GM23338 (cell line): ENCODE data around the gene CNNM1. TPM values are rescaled to one million over a fixed set of nuclear protein-coding genes. Genes with fewer than 3 reads are reported as not detected.

Experiments
- ATAC-seq: fragments of 200-7000 bp; cut with Tn5 transposase; 3 replicates; pipeline ENCODE4 v1.9.1; 2020
- DNase-seq: peaks from one replicate; pipeline ENCODE4 v3.0.0-alpha.2; 2015; ENCODE audit warnings: low spot score
- H2AFZ ChIP-seq: fragments of 200-600 bp; sonication (generic); 2 replicates; pipeline ENCODE4 v1.8.0; 2016; ENCODE audit warnings: antibody characterized with exemption, mild to moderate bottlenecking, moderate library complexity
- H3F3A ChIP-seq: fragments of 200-600 bp; sonication (generic); replicated peaks from 2 replicates; pipeline ENCODE4 v1.8.0; 2017; ENCODE audit warnings: antibody characterized with exemption, mixed run types, low read depth
- H3K27ac ChIP-seq: fragments of 200-600 bp; sonication (generic); 2 replicates; pipeline ENCODE4 v1.6.1; 2016; ENCODE audit warnings: low read depth
- H3K27me3 ChIP-seq: fragments of 200-600 bp; sonication (generic); 2 replicates; pipeline ENCODE4 v1.8.0; 2016; ENCODE audit warnings: mild to moderate bottlenecking, mixed run types, moderate library complexity; ENCODE audit not compliant: insufficient read depth
- H3K36me3 ChIP-seq: fragments of 200-600 bp; sonication (generic); 2 replicates; pipeline ENCODE4 v1.8.0; 2016; ENCODE audit warnings: mild to moderate bottlenecking; ENCODE audit not compliant: insufficient read depth
- H3K4me1 ChIP-seq: fragments of 200-600 bp; sonication (generic); 2 replicates; pipeline ENCODE4 v1.8.0; 2016; ENCODE audit warnings: mild to moderate bottlenecking, moderate library complexity; ENCODE audit not compliant: insufficient read depth
- H3K4me2 ChIP-seq: fragments of 200-600 bp; sonication (generic); 2 replicates; pipeline ENCODE4 v1.7.1; 2017; ENCODE audit warnings: mixed run types
- H3K4me3 ChIP-seq: fragments of 200-600 bp; sonication (generic); 2 replicates; pipeline ENCODE4 v1.6.1; 2016; ENCODE audit warnings: mixed run types
- H3K79me2 ChIP-seq: fragments of 200-600 bp; sonication (generic); replicated peaks from 2 replicates; pipeline ENCODE4 v1.8.0; 2017; ENCODE audit warnings: mild to moderate bottlenecking; ENCODE audit not compliant: insufficient read depth
- H3K9me2 ChIP-seq: fragments of 200-600 bp; sonication (generic); 2 replicates; pipeline ENCODE4 v1.8.0; 2017; ENCODE audit not compliant: insufficient read depth
- H4K20me1 ChIP-seq: fragments of 200-600 bp; sonication (generic); replicated peaks from 2 replicates; pipeline ENCODE4 v1.8.0; 2017; ENCODE audit warnings: mild to moderate bottlenecking; ENCODE audit not compliant: insufficient read depth
- H3K27ac Mint-ChIP-seq: 2 replicates; pipeline ENCODE4 v1.8.0; 2020; ENCODE audit warnings: inconsistent platforms, mild to moderate bottlenecking, moderate library complexity, mixed read lengths
- H3K27me3 Mint-ChIP-seq: 3 replicates; pipeline ENCODE4 v1.8.0; 2022; ENCODE audit warnings: low read depth, mild to moderate bottlenecking, moderate library complexity, mixed read lengths, inconsistent platforms; ENCODE audit not compliant: insufficient read depth, poor library complexity
- H3K36me3 Mint-ChIP-seq: 3 replicates; pipeline ENCODE4 v1.8.0; 2021; ENCODE audit warnings: low read depth, mild to moderate bottlenecking, inconsistent platforms, moderate library complexity, mixed read lengths
- H3K4me1 Mint-ChIP-seq: 3 replicates; pipeline ENCODE4 v1.8.0; 2020; ENCODE audit warnings: mild to moderate bottlenecking, inconsistent platforms, mixed read lengths
- H3K4me3 Mint-ChIP-seq: 3 replicates; pipeline ENCODE4 v1.8.0; 2021; ENCODE audit warnings: moderate library complexity, mild to moderate bottlenecking, inconsistent platforms, mixed read lengths
- H3K9me3 Mint-ChIP-seq: 3 replicates; pipeline ENCODE4 v1.8.0; 2020; ENCODE audit warnings: moderate library complexity, mild to moderate bottlenecking, inconsistent platforms, mixed read lengths
- CREB1 ChIP-seq: fragments of 250-450 bp; sonication (Bioruptor Pico); IDR thresholded peaks from 2 replicates; pipeline ENCODE4 v1.5.0; 2020; ENCODE audit warnings: low read depth, mild to moderate bottlenecking, moderate library complexity
- EZH2 ChIP-seq: fragments of 200-600 bp; sonication (generic); IDR thresholded peaks from one replicate; pipeline ENCODE4 v1.8.0; 2017; ENCODE audit warnings: antibody characterized with exemption, mild to moderate bottlenecking, low read depth; ENCODE audit not compliant: unreplicated experiment
- JUNB ChIP-seq: IDR thresholded peaks from one replicate; pipeline ENCODE4 v1.6.1; 2016; ENCODE audit warnings: antibody characterized with exemption; ENCODE audit not compliant: unreplicated experiment
- NANOG ChIP-seq: IDR thresholded peaks from 2 replicates; pipeline ENCODE4 v1.6.1; 2016; ENCODE audit warnings: antibody characterized with exemption, borderline replicate concordance
- POLR2AphosphoS5 ChIP-seq: IDR thresholded peaks from 2 replicates; pipeline ENCODE4 v1.6.1; 2016; ENCODE audit warnings: antibody characterized with exemption, low read depth
- STAT1 ChIP-seq: IDR thresholded peaks from one replicate; pipeline ENCODE4 v1.6.1; 2016; ENCODE audit warnings: antibody characterized with exemption; ENCODE audit not compliant: unreplicated experiment
- ZNF114 ChIP-seq: fragments of 250-450 bp; sonication (Bioruptor Pico); IDR thresholded peaks from 2 replicates; pipeline ENCODE4 v1.5.0; 2020; ENCODE audit warnings: mild to moderate bottlenecking, moderate library complexity
- ZNF331 ChIP-seq: fragments of 250-450 bp; sonication (Bioruptor Pico); IDR thresholded peaks from 2 replicates; pipeline ENCODE4 v1.5.0; 2020; ENCODE audit warnings: low read depth, mild to moderate bottlenecking, moderate library complexity
- polyA plus RNA-seq: library from polyadenylated mRNA; unstranded; fragments of >200 nt; fragmentation: Nextera tagmentation; extraction: Ambion mirVana; gene quantifications from 2 replicates; pipeline ENCODE4 v1.2.1, GENCODE V29; 2016
- total RNA-seq: library from RNA; depleted of rRNA; stranded (reverse); fragments of >200 nt; shearing (Covaris generic); gene quantifications from 2 replicates; pipeline ENCODE4 v1.2.3, GENCODE V29; 2014
- TF ChIP-seq, protein P1 (sequence below), 2 experiments: fragments of 200-600 bp in 1 of 2; sonication (generic) in 1 of 2; conservative IDR thresholded peaks; 2 replicates each; pipeline versions ENCODE4 v1.5.1 to v1.6.1; 2016 to 2017; ENCODE audit warnings: antibody characterized with exemption in 2 of 2, low read depth in 2 of 2, mild to moderate bottlenecking in 2 of 2, moderate library complexity in 1 of 2
- TF ChIP-seq, protein P2 (sequence below): IDR thresholded peaks from 2 replicates; pipeline ENCODE4 v1.6.1; 2016; ENCODE audit warnings: antibody characterized with exemption
- TF ChIP-seq, protein P3 (sequence below): fragments of 250-450 bp; sonication (Bioruptor Pico); IDR thresholded peaks from 2 replicates; pipeline ENCODE4 v1.5.0; 2020; ENCODE audit warnings: mild to moderate bottlenecking, moderate library complexity
- TF ChIP-seq, protein P4 (sequence below): IDR thresholded peaks from one replicate; pipeline ENCODE4 v1.6.1; 2018; ENCODE audit warnings: antibody characterized with exemption; ENCODE audit not compliant: unreplicated experiment

The CNNM1 gene
- total and polyA plus RNA-seq, 2 experiments from 2014 or later, result 0.52 to 0.90 TPM

DNA sequence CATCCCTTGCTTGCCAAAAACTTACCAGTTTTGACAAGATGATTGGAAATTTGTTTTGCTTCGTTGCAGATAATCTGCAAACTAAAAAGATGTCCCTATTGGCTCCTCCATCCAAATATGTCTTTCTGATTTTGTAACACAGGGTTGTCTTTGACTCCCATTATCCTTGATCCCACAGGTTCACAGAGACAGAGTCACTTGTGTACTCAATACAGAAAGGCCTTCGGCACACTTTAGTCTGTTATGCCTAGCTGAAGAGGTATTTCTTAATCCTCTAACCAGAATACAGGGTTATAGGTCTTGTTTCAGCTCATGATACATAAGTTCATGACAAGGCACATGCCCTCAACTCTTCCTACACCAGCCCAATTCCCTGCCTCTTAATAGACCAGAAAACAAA lies 10.7 kb upstream of the CNNM1 start (continued):
- TF ChIP-seq, protein P1, sequence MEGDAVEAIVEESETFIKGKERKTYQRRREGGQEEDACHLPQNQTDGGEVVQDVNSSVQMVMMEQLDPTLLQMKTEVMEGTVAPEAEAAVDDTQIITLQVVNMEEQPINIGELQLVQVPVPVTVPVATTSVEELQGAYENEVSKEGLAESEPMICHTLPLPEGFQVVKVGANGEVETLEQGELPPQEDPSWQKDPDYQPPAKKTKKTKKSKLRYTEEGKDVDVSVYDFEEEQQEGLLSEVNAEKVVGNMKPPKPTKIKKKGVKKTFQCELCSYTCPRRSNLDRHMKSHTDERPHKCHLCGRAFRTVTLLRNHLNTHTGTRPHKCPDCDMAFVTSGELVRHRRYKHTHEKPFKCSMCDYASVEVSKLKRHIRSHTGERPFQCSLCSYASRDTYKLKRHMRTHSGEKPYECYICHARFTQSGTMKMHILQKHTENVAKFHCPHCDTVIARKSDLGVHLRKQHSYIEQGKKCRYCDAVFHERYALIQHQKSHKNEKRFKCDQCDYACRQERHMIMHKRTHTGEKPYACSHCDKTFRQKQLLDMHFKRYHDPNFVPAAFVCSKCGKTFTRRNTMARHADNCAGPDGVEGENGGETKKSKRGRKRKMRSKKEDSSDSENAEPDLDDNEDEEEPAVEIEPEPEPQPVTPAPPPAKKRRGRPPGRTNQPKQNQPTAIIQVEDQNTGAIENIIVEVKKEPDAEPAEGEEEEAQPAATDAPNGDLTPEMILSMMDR (conservative IDR thresholded peaks at IDR 0.05; ENCODE audit: low read depth in 2 of 2), result no peak

DNA sequence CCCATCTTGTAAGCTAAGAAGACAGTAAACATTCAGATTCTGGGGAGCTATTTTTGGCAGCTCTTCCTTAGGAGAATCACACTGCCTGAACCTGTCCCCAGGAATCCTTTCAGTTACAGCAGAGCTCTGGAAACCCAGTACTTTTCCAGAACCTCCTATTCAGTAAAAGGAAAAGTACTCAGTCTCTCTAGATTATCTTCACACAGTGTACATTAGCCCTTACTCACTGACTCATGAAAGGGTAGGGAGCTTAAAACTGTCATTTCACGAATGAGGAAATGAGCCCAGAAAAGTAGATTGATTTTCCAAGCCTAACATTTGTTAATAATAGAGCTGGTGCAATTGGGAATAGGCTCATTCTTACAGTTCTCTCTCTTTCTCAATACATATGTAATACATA lies 3.9 kb upstream of the CNNM1 start:
- no peaks in the 10 kb centered on the region for H3K4me1 ChIP-seq
- H3K36me3 ChIP-seq, result no peaks in the 10 kb centered on the region
- H3F3A ChIP-seq, result no peaks in the 10 kb centered on the region
- no peak overlapping the region for H2AFZ ChIP-seq
- ATAC-seq (no peak), DNase-seq (no peak)
- peaks cover 4% of the 10 kb centered on the region; the same call in 1 of the 3 replicates for H3K9me3 Mint-ChIP-seq
- peaks cover 4% of the 10 kb centered on the region; the same call in 1 of the 3 replicates for H3K36me3 Mint-ChIP-seq
- H3K4me3 ChIP-seq, result no peak overlapping the region
- H3K79me2 ChIP-seq, result no peaks in the 10 kb centered on the region
- no peak overlapping the region for H3K4me2 ChIP-seq
- H3K27me3 ChIP-seq, result peaks cover 28% of the 10 kb centered on the region
- H3K9me2 ChIP-seq, result no peaks in the 10 kb centered on the region
- H3K27ac ChIP-seq, result no peak overlapping the region
- no peaks in the 10 kb centered on the region for H4K20me1 ChIP-seq
- no peak overlapping the region for H3K4me3 Mint-ChIP-seq
- H3K27me3 Mint-ChIP-seq, result peaks cover 11% of the 10 kb centered on the region
- no peak overlapping the region for H3K27ac Mint-ChIP-seq
- peaks cover 2% of the 10 kb centered on the region; the same call in 2 of the 3 replicates for H3K4me1 Mint-ChIP-seq
- TF ChIP-seq NANOG, result no peak
- no peak for TF ChIP-seq ZNF114 (CRISPR knock-in tag)
- no peak for TF ChIP-seq JUNB
- TF ChIP-seq, protein P2, sequence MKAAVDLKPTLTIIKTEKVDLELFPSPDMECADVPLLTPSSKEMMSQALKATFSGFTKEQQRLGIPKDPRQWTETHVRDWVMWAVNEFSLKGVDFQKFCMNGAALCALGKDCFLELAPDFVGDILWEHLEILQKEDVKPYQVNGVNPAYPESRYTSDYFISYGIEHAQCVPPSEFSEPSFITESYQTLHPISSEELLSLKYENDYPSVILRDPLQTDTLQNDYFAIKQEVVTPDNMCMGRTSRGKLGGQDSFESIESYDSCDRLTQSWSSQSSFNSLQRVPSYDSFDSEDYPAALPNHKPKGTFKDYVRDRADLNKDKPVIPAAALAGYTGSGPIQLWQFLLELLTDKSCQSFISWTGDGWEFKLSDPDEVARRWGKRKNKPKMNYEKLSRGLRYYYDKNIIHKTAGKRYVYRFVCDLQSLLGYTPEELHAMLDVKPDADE, result no peak
- no peak for TF ChIP-seq STAT1
- TF ChIP-seq, protein P3, sequence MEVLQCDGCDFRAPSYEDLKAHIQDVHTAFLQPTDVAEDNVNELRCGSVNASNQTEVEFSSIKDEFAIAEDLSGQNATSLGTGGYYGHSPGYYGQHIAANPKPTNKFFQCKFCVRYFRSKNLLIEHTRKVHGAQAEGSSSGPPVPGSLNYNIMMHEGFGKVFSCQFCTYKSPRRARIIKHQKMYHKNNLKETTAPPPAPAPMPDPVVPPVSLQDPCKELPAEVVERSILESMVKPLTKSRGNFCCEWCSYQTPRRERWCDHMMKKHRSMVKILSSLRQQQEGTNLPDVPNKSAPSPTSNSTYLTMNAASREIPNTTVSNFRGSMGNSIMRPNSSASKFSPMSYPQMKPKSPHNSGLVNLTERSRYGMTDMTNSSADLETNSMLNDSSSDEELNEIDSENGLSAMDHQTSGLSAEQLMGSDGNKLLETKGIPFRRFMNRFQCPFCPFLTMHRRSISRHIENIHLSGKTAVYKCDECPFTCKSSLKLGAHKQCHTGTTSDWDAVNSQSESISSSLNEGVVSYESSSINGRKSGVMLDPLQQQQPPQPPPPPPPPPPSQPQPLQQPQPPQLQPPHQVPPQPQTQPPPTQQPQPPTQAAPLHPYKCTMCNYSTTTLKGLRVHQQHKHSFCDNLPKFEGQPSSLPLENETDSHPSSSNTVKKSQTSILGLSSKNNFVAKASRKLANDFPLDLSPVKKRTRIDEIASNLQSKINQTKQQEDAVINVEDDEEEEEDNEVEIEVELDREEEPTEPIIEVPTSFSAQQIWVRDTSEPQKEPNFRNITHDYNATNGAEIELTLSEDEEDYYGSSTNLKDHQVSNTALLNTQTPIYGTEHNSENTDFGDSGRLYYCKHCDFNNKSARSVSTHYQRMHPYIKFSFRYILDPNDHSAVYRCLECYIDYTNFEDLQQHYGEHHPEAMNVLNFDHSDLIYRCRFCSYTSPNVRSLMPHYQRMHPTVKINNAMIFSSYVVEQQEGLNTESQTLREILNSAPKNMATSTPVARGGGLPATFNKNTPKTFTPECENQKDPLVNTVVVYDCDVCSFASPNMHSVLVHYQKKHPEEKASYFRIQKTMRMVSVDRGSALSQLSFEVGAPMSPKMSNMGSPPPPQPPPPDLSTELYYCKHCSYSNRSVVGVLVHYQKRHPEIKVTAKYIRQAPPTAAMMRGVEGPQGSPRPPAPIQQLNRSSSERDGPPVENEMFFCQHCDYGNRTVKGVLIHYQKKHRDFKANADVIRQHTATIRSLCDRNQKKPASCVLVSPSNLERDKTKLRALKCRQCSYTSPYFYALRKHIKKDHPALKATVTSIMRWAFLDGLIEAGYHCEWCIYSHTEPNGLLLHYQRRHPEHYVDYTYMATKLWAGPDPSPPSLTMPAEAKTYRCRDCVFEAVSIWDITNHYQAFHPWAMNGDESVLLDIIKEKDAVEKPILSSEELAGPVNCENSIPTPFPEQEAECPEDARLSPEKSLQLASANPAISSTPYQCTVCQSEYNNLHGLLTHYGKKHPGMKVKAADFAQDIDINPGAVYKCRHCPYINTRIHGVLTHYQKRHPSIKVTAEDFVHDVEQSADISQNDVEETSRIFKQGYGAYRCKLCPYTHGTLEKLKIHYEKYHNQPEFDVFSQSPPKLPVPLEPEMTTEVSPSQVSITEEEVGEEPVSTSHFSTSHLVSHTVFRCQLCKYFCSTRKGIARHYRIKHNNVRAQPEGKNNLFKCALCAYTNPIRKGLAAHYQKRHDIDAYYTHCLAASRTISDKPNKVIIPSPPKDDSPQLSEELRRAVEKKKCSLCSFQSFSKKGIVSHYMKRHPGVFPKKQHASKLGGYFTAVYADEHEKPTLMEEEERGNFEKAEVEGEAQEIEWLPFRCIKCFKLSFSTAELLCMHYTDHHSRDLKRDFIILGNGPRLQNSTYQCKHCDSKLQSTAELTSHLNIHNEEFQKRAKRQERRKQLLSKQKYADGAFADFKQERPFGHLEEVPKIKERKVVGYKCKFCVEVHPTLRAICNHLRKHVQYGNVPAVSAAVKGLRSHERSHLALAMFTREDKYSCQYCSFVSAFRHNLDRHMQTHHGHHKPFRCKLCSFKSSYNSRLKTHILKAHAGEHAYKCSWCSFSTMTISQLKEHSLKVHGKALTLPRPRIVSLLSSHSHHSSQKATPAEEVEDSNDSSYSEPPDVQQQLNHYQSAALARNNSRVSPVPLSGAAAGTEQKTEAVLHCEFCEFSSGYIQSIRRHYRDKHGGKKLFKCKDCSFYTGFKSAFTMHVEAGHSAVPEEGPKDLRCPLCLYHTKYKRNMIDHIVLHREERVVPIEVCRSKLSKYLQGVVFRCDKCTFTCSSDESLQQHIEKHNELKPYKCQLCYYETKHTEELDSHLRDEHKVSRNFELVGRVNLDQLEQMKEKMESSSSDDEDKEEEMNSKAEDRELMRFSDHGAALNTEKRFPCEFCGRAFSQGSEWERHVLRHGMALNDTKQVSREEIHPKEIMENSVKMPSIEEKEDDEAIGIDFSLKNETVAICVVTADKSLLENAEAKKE (CRISPR knock-in tag), result no peak
- no peak for TF ChIP-seq POLR2AphosphoS5
- TF ChIP-seq, protein P4, sequence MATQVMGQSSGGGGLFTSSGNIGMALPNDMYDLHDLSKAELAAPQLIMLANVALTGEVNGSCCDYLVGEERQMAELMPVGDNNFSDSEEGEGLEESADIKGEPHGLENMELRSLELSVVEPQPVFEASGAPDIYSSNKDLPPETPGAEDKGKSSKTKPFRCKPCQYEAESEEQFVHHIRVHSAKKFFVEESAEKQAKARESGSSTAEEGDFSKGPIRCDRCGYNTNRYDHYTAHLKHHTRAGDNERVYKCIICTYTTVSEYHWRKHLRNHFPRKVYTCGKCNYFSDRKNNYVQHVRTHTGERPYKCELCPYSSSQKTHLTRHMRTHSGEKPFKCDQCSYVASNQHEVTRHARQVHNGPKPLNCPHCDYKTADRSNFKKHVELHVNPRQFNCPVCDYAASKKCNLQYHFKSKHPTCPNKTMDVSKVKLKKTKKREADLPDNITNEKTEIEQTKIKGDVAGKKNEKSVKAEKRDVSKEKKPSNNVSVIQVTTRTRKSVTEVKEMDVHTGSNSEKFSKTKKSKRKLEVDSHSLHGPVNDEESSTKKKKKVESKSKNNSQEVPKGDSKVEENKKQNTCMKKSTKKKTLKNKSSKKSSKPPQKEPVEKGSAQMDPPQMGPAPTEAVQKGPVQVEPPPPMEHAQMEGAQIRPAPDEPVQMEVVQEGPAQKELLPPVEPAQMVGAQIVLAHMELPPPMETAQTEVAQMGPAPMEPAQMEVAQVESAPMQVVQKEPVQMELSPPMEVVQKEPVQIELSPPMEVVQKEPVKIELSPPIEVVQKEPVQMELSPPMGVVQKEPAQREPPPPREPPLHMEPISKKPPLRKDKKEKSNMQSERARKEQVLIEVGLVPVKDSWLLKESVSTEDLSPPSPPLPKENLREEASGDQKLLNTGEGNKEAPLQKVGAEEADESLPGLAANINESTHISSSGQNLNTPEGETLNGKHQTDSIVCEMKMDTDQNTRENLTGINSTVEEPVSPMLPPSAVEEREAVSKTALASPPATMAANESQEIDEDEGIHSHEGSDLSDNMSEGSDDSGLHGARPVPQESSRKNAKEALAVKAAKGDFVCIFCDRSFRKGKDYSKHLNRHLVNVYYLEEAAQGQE, result no peak
- TF ChIP-seq EZH2, result no peak
- no peak for TF ChIP-seq CREB1
- no peak for TF ChIP-seq ZNF331 (CRISPR knock-in tag)
